Measurements from ENCODE around the gene KLHDC10. TPM values are rescaled to one million over a fixed set of nuclear protein-coding genes. Genes with fewer than 3 reads are reported as not detected.
A peak's percentile ranks its signal among the peaks of the same experiment; 100 is the strongest.

KLHDC10 gene
- total RNA-seq, 1 experiment from 2014 or later = 14.4 TPM

DNA sequence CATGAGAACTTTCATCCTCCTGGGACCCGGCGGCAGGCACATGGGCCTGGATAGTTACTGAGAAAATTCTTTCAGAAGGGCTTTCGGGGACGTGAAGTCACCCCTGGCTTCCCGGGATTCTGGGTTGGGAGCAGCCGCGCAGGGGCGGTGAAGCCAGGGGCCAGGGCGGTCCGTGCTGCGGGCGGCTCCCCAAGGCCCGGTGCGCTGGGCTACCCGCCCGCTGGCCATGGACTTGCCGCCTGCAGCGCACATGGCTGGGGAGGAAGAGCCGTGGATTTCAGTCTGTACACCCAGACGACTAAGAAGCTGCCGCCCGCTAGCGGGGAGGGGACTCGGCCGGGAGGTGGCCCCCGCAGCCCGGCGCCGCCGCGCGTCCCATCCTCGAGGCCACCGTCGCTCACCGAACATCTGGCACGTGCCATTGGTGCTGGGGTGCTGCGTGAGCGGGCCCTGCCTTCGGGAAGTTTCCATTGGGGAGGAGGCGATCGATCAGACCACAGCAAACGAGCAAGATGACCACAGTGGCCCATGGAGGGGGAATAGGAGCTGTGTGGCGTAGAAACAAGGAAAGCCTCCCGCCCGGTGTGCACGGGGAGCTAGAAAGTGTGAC lies 70.3 kb downstream of the KLHDC10 start (continued):
- TF ChIP-seq, protein P1, sequence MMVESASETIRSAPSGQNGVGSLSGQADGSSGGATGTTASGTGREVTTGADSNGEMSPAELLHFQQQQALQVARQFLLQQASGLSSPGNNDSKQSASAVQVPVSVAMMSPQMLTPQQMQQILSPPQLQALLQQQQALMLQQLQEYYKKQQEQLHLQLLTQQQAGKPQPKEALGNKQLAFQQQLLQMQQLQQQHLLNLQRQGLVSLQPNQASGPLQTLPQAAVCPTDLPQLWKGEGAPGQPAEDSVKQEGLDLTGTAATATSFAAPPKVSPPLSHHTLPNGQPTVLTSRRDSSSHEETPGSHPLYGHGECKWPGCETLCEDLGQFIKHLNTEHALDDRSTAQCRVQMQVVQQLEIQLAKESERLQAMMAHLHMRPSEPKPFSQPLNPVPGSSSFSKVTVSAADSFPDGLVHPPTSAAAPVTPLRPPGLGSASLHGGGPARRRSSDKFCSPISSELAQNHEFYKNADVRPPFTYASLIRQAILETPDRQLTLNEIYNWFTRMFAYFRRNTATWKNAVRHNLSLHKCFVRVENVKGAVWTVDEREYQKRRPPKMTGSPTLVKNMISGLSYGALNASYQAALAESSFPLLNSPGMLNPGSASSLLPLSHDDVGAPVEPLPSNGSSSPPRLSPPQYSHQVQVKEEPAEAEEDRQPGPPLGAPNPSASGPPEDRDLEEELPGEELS (CRISPR knock-in tag; IDR thresholded peaks at IDR 0.05) = peak; percentile 91
- TF ChIP-seq NR1H2 (CRISPR knock-in tag; IDR thresholded peaks at IDR 0.05) (no peak), ZNF532 (CRISPR knock-in tag; IDR thresholded peaks at IDR 0.05; ENCODE audit: borderline replicate concordance) (peak; percentile 76; the same call in 1 of the 2 replicates), ZNF121 (CRISPR knock-in tag; IDR thresholded peaks at IDR 0.05) (0 out of 2 replicates have a peak, but pooled peaks have one; percentile 12), GRHL2 (CRISPR knock-in tag; IDR thresholded peaks at IDR 0.05; ENCODE audit: insufficient replicate concordance, severe bottlenecking) (no peak), ZNF232 (CRISPR knock-in tag; IDR thresholded peaks at IDR 0.05) (0 out of 2 replicates have a peak, but pooled peaks have one; percentile 48), NFE2L1 (CRISPR knock-in tag; IDR thresholded peaks at IDR 0.05) (peak; percentile 50; the same call in 1 of the 2 replicates), CREM (CRISPR knock-in tag; IDR thresholded peaks at IDR 0.05) (0 out of 2 replicates have a peak, but pooled peaks have one; percentile 39), AFF4 (CRISPR knock-in tag; IDR thresholded peaks at IDR 0.05; ENCODE audit: borderline replicate concordance) (no peak), FOXP1 (CRISPR knock-in tag; IDR thresholded peaks at IDR 0.05; ENCODE audit: borderline replicate concordance) (0 out of 2 replicates have a peak, but pooled peaks have one; percentile 77), NR2C2 (CRISPR knock-in tag; IDR thresholded peaks at IDR 0.05) (no peak), SMAD3 (CRISPR knock-in tag; IDR thresholded peaks at IDR 0.05; ENCODE audit: borderline replicate concordance) (0 out of 2 replicates have a peak, but pooled peaks have one; percentile 40), TEAD1 (CRISPR knock-in tag; IDR thresholded peaks at IDR 0.05) (0 out of 2 replicates have a peak, but pooled peaks have one; percentile 35), CBFB (CRISPR knock-in tag; IDR thresholded peaks at IDR 0.05; ENCODE audit: low read depth) (no peak), ELF4 (CRISPR knock-in tag; IDR thresholded peaks at IDR 0.05; ENCODE audit: low read depth) (peak; percentile 45; the same call in 1 of the 2 replicates), ETV6 (CRISPR knock-in tag; IDR thresholded peaks at IDR 0.05) (peak; percentile 73; the same call in 1 of the 2 replicates), MAX (CRISPR knock-in tag; IDR thresholded peaks at IDR 0.05) (peak; percentile 94), ZBTB21 (CRISPR knock-in tag; IDR thresholded peaks at IDR 0.05; ENCODE audit: borderline replicate concordance) (no peak)
- TF ChIP-seq, protein P2, sequence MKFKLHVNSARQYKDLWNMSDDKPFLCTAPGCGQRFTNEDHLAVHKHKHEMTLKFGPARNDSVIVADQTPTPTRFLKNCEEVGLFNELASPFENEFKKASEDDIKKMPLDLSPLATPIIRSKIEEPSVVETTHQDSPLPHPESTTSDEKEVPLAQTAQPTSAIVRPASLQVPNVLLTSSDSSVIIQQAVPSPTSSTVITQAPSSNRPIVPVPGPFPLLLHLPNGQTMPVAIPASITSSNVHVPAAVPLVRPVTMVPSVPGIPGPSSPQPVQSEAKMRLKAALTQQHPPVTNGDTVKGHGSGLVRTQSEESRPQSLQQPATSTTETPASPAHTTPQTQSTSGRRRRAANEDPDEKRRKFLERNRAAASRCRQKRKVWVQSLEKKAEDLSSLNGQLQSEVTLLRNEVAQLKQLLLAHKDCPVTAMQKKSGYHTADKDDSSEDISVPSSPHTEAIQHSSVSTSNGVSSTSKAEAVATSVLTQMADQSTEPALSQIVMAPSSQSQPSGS (CRISPR knock-in tag; IDR thresholded peaks at IDR 0.05; ENCODE audit: borderline replicate concordance, low read depth) = 0 out of 2 replicates have a peak, but pooled peaks have one; percentile 54
- TF ChIP-seq, protein P3, sequence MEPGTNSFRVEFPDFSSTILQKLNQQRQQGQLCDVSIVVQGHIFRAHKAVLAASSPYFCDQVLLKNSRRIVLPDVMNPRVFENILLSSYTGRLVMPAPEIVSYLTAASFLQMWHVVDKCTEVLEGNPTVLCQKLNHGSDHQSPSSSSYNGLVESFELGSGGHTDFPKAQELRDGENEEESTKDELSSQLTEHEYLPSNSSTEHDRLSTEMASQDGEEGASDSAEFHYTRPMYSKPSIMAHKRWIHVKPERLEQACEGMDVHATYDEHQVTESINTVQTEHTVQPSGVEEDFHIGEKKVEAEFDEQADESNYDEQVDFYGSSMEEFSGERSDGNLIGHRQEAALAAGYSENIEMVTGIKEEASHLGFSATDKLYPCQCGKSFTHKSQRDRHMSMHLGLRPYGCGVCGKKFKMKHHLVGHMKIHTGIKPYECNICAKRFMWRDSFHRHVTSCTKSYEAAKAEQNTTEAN (CRISPR knock-in tag; IDR thresholded peaks at IDR 0.05) = peak; percentile 65; the same call in 1 of the 2 replicates
- TF ChIP-seq, protein P4, sequence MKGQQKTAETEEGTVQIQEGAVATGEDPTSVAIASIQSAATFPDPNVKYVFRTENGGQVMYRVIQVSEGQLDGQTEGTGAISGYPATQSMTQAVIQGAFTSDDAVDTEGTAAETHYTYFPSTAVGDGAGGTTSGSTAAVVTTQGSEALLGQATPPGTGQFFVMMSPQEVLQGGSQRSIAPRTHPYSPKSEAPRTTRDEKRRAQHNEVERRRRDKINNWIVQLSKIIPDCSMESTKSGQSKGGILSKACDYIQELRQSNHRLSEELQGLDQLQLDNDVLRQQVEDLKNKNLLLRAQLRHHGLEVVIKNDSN (CRISPR knock-in tag; IDR thresholded peaks at IDR 0.05) = 0 out of 2 replicates have a peak, but pooled peaks have one; percentile 53
- TF ChIP-seq, protein P5, sequence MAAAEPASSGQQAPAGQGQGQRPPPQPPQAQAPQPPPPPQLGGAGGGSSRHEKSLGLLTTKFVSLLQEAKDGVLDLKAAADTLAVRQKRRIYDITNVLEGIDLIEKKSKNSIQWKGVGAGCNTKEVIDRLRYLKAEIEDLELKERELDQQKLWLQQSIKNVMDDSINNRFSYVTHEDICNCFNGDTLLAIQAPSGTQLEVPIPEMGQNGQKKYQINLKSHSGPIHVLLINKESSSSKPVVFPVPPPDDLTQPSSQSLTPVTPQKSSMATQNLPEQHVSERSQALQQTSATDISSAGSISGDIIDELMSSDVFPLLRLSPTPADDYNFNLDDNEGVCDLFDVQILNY (CRISPR knock-in tag; IDR thresholded peaks at IDR 0.05) = no peak

Measured in WTC11 (cell line).